SH-SY5Y (cell line): ENCODE measurements around the gene MRPL10.

ENCODE experiments used
- GATA2 ChIP-seq: IDR thresholded peaks from 2 replicates; pipeline ENCODE4 v1.6.1; 2011; ENCODE audit warnings: mild to moderate bottlenecking, low read depth, low read length
- GATA3 ChIP-seq: IDR thresholded peaks from 2 replicates; pipeline ENCODE4 v1.6.1; 2011; ENCODE audit warnings: low read depth, mild to moderate bottlenecking, low read length, moderate library complexity

DNA sequence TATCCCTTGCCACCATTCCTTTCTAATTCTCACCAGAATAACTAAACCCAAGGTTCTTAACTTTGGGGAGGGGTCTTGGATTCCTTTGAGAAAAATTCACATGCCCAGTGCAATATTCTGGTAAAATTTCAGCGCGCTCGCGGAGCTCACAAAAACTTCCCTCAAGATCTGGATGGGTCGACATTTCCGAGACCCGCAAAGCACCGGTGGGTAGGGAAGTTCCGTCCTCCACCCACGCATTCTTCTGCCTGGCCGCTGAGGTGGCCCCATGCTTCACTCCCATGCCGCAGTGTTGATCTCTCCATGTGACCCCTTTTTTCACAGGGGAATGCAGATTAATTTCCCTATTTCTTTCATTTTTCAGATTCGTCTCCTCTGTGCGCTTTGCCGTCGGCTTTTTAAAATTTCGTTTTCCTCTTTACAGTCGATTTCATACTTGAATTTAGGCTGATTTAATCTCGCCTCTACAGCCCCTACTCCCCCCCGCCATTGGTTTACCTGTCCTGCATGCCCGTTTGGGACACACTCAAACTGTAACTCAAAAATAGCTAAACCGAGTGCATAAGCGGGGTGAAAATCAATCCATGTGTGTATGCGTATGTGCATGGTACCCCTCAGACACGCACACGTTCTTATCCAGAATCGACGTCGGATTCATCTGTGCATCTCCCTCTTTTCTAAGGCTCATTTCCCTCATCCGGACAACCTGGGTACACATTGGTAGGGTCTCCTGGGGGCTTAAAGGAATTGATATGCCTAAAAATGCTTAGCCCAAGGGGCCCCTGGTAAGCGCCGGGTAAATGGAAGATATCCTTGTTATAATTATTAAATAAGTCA lies 21.0 kb upstream of the MRPL10 start:
- TF ChIP-seq GATA2 (no peak), GATA3 (no peak)
